ENCODE measurements around the gene RBM15.

- no peak for TF ChIP-seq ZC3H10 (CRISPR knock-in tag; IDR thresholded peaks at IDR 0.05)
- TF ChIP-seq GLIS3 (CRISPR knock-in tag; IDR thresholded peaks at IDR 0.05) = no peak
- TF ChIP-seq, protein P1, sequence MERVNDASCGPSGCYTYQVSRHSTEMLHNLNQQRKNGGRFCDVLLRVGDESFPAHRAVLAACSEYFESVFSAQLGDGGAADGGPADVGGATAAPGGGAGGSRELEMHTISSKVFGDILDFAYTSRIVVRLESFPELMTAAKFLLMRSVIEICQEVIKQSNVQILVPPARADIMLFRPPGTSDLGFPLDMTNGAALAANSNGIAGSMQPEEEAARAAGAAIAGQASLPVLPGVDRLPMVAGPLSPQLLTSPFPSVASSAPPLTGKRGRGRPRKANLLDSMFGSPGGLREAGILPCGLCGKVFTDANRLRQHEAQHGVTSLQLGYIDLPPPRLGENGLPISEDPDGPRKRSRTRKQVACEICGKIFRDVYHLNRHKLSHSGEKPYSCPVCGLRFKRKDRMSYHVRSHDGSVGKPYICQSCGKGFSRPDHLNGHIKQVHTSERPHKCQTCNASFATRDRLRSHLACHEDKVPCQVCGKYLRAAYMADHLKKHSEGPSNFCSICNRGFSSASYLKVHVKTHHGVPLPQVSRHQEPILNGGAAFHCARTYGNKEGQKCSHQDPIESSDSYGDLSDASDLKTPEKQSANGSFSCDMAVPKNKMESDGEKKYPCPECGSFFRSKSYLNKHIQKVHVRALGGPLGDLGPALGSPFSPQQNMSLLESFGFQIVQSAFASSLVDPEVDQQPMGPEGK (CRISPR knock-in tag; IDR thresholded peaks at IDR 0.05; ENCODE audit: borderline replicate concordance) = no peak
- no peak for TF ChIP-seq RARB (CRISPR knock-in tag; IDR thresholded peaks at IDR 0.05)
- no peak for TF ChIP-seq TCF4 (CRISPR knock-in tag; IDR thresholded peaks at IDR 0.05; ENCODE audit: borderline replicate concordance)
- TF ChIP-seq ZFP3 (CRISPR knock-in tag; IDR thresholded peaks at IDR 0.05) = no peak
- no peak for TF ChIP-seq OSR1 (CRISPR knock-in tag; IDR thresholded peaks at IDR 0.05)
- no peak for TF ChIP-seq ISL1 (CRISPR knock-in tag; IDR thresholded peaks at IDR 0.05)
- TF ChIP-seq, protein P2, sequence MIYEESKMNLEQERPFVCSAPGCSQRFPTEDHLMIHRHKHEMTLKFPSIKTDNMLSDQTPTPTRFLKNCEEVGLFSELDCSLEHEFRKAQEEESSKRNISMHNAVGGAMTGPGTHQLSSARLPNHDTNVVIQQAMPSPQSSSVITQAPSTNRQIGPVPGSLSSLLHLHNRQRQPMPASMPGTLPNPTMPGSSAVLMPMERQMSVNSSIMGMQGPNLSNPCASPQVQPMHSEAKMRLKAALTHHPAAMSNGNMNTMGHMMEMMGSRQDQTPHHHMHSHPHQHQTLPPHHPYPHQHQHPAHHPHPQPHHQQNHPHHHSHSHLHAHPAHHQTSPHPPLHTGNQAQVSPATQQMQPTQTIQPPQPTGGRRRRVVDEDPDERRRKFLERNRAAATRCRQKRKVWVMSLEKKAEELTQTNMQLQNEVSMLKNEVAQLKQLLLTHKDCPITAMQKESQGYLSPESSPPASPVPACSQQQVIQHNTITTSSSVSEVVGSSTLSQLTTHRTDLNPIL (CRISPR knock-in tag; IDR thresholded peaks at IDR 0.05; ENCODE audit: low read depth) = no peak
- no peak for TF ChIP-seq ZNF70 (CRISPR knock-in tag; IDR thresholded peaks at IDR 0.05)
- TF ChIP-seq ZFP30 (CRISPR knock-in tag; IDR thresholded peaks at IDR 0.05) = no peak
- TF ChIP-seq, protein P3, sequence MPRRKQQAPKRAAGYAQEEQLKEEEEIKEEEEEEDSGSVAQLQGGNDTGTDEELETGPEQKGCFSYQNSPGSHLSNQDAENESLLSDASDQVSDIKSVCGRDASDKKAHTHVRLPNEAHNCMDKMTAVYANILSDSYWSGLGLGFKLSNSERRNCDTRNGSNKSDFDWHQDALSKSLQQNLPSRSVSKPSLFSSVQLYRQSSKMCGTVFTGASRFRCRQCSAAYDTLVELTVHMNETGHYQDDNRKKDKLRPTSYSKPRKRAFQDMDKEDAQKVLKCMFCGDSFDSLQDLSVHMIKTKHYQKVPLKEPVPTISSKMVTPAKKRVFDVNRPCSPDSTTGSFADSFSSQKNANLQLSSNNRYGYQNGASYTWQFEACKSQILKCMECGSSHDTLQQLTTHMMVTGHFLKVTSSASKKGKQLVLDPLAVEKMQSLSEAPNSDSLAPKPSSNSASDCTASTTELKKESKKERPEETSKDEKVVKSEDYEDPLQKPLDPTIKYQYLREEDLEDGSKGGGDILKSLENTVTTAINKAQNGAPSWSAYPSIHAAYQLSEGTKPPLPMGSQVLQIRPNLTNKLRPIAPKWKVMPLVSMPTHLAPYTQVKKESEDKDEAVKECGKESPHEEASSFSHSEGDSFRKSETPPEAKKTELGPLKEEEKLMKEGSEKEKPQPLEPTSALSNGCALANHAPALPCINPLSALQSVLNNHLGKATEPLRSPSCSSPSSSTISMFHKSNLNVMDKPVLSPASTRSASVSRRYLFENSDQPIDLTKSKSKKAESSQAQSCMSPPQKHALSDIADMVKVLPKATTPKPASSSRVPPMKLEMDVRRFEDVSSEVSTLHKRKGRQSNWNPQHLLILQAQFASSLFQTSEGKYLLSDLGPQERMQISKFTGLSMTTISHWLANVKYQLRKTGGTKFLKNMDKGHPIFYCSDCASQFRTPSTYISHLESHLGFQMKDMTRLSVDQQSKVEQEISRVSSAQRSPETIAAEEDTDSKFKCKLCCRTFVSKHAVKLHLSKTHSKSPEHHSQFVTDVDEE (CRISPR knock-in tag; IDR thresholded peaks at IDR 0.05) = no peak
Observed at GRCh38 chr1:110347182-110347893, 8.2 kb downstream of the RBM15 start.

Measured in SK-N-SH treated with all-trans-retinoic acid at 6 μM for 48 hours (cell line).